Nucleus accumbens (tissue), 56 donors: ENCODE results near the gene PTPRK.

Experiments
- DNase-seq, 56 donors: peaks; one replicate each; lab custom pipeline; 2025; lab: John Stamatoyannopoulos, UW

Gene PTPRK

DNA sequence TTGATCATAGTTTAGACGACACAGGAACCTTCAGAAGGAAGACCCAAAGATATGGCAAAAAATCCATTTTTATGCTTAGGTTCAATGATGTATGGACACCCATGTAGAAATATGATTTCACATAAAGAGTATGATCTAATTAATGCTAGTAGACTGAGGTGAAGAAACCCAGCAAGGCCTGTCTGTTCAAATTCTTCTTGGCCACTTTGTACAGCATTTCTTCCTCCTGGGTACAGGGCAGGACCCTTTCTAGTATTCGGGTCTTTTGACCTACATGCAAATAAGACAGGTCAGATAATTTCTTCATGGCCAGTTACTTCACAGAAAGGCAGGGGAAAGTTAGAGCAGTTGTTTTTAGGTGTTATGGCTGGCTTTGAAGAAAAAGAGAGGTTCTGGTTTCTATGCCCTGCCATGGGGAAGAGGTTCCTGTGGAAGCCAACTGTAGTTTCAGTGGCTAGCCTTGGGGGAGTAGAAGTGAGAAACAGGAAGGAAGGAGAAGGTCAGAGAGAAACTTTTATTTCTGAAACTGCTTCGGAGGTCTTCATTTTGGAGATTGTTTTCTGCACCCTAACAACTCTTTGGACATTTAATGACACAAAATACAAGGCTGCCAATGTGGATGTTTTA lies 208.3 kb downstream of the PTPRK start:
- no peak for DNase-seq

- DNase-seq: no peak
Observed at GRCh38 chr6:128310451-128310850, 209.9 kb downstream of the PTPRK start.

DNA sequence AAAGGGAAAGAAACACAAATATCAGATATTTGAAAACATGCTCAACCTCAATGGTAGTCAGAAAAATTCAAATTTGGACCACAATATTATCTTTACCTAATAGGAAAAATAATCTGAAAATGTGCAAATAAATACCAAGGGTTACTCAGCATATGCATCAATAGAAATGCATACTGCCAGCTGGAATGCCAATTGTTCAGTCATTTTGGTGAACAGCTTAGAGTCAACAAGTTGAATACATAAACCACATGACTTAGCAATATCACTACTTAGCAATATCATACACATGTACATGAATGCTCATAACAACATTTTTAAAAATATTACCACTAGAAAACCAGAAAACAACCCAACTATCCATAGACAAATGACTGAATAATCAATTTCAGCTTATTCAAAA lies 212.7 kb downstream of the PTPRK start:
- no peak for DNase-seq

DNA sequence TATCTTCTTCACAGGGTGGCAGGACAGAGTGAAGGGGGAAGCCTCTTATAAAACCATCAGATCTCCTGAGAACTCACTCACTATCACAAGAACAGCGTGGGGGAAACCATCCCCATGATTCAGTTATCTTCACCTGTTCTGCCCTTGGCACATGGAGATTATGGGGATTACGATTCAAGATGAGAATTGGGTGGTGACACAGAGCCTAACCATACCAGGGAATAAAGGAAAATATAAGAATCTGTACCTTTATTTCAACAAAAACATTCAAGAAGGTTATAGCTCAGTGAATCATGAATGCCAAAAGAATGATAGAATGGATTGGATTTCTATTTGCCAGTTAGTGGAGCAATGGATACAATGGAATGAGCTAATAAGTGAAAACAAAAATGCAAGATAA lies 214.4 kb downstream of the PTPRK start:
- DNase-seq: no peak

GRCh38 chr6:128305228-128305627 lies 215.2 kb downstream of the PTPRK start:
- no peak for DNase-seq

- no peak for DNase-seq
Observed at GRCh38 chr6:128303870-128304269, 216.5 kb downstream of the PTPRK start.

- no peak for DNase-seq
Observed at GRCh38 chr6:128302942-128303341, 217.5 kb downstream of the PTPRK start.

DNA sequence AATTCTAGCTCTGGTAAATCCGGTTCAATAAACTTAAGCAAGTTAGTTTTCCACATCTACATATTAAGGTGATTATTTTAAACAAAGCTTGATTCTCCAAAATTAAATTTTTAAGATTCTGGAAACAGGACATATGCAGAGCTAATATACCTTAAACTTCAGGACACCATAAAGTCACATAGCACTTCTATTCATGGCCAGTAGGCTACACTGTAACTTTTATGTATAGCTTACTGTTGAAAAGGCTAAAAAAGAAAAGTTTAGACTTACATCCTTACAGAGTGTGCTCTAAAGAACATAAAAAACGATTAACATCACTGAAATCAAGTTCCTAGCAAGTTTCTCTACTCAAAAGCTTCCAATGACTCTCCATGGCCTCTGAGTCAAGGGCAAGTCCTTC lies 224.7 kb downstream of the PTPRK start:
- DNase-seq: no peak

- DNase-seq: no peak
Observed at GRCh38 chr6:128290221-128290620, 230.2 kb downstream of the PTPRK start.

DNA sequence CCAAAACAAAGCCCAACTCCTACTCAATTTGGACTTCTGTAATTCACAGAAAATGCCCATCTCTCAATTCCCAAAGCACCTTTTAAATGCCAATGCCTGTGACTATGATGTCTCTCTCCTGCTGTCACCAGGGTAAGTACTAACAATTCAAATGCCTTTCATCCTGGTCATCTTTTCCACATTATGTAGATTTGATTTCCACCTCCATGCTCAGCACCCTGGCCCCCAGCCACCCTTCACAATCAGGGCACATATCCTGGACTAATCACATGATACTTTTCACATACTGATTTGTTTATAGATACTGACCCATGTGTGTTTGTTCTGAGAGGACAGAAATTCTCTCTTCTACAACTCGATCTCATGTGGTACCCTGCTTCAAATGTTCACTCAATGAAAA lies 236.3 kb downstream of the PTPRK start:
- no peak for DNase-seq

- DNase-seq: no peak
Observed at GRCh38 chr6:128282961-128283360, 237.4 kb downstream of the PTPRK start.

- DNase-seq: no peak
Observed at GRCh38 chr6:128280960-128281359, 239.4 kb downstream of the PTPRK start.

DNA sequence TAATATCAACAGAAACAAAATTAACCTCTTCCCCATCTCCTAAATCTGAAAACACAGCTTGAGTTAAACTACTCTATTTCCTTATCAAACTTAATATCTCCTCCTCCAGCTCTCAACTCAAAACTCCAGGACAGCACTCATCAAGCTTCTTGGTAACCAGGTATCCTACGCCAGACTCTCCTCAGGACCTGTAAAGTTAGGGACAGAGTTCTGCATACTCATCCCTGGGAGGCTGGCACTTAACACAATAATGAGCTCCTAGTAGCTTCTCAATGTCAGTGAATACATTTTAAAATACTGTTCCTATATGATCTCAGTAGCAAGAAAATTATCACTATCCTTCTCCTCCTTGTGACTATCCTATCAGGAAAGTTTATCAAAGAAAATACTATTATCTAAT lies 240.3 kb downstream of the PTPRK start:
- DNase-seq: no peak

DNA sequence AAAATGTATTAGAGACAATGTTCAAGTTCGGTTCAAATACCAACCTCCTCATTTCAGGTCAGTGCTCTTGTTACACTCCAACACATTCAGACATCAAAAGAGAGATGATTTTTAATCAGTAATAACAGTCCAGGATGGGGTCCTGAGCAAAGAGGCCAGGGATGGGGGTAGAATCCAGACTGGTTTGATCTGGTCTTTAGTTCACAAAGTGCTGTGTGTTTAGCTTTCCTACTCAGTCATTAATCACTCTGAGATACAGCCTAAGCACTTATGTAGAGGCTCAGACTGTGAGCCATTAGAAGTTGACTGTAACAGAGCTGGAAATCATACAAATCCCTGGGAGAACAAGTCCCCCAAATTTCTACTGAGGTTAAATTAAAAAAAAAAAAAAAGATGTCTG lies 241.6 kb downstream of the PTPRK start:
- no peak for DNase-seq

DNA sequence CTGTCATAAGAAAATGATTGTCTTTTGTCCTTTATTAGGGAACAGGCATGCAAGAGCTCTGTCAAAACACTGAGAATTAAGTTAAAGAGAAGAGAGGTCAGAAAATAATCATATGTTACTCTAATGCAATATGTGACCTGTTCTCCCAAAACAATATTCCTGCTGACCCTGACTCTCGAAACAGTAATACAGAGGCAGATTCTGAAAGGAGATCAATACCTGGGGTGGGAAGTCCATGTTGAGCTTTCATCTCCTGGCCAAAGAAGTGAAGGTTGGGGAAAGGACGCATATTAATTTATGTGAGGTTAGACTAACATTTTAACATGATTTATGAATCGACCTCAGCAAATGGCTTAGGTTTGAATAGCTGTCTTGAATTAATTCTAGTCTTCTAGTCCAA lies 243.0 kb downstream of the PTPRK start:
- DNase-seq: no peak

DNA sequence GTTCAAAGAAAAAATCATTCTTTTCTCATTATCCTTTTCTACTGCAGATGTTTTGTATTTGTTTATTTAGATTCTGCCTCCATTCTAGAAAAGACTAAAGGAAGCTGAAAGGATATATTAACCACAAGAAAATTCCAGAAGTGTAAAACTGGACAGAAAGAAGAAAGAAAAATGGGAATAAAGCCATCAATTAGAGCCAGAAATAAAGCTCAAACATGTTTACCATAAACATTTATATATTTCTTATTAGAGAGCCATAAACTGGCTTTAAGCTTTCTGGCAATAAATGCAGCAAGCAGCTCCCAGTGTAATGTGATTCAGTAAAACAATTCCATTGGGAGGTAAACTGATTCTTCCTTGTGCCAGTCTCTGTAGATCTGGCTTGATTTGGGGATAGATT lies 244.1 kb downstream of the PTPRK start:
- DNase-seq: no peak

GRCh38 chr6:128275681-128276080 lies 244.7 kb downstream of the PTPRK start:
- no peak for DNase-seq

DNA sequence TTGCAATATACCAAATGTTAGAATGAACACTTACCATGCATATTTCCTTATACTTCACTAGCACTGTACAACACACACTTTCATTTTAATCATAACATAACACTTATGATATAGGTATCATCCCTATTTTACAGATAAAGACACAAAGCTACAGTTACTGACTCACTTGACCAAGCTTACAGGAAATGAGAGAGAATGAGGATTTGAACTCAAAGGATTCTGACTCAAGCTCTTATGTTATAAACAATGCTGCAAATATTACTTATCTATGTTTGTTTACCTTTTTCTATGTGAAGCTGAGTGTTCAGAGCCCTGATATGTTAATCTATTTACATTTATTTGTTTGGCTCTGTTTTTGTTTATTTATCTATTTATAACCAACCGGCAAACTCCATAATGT lies 245.4 kb downstream of the PTPRK start:
- DNase-seq: no peak

DNA sequence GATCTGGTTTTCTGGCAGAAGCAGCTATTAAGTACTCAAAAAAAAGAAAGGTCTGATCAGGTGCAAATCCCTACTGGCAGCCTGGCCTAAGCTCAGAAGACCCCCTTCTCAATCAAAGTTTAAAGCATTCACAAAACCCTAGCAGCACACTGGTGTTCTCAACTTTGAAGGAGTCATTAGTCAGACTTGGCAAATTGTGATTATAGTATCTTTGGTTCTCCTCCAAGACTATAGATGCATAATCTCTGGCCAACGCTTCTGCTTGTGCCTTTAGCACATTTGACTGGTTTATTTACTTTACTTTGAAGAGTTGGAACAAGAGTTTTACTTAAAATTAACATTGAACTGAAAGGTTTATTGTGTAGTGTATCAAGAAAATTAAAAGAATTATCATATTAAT lies 248.9 kb downstream of the PTPRK start:
- no peak for DNase-seq

GRCh38 chr6:128271011-128271410 lies 249.4 kb downstream of the PTPRK start:
- DNase-seq: no peak

GRCh38 chr6:128266946-128267345 lies 253.5 kb downstream of the PTPRK start:
- no peak for DNase-seq

DNA sequence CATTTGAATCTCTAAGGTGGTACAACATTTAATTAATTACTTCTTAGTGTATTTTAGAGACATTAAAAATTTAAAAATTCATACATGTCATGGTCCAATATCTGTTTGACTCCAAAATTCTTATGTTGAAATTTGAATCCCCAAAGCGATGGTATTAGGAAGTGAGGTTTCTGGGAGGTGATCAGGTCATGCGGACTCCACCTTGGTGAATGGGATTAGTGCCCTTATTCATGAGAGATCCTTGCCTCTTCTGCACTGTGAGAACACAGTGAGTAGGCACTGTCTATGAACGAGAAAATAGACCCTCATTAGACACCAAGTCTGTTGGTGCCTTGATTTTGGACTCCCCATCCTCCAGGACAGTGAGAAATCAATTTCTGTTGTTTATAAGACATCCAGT lies 254.7 kb downstream of the PTPRK start:
- DNase-seq: no peak
